HCT116 (cell line): ENCODE data around the gene ACYP2. TPM values are rescaled to one million over a fixed set of nuclear protein-coding genes. Genes with fewer than 3 reads are reported as not detected.

Experiments used
- ATAC-seq: fragments of 200-7000 bp; cut with Tn5 transposase; 2 replicates; pipeline ENCODE4 v1.9.1; 2020; ENCODE audit warnings: mild to moderate bottlenecking, moderate library complexity
- BruUV-seq: library from RNA; stranded (reverse); fragments of 400-500 nt; replicated peaks from 2 replicates; lab custom pipeline; 2021; lab: Mats Ljungman, UMichigan
- CTCF ChIA-PET: fragments of 300-600 bp; sonication (Branson Sonifier 250); formaldehyde crosslinking; loops from one replicate; lab custom pipeline; 2021; ENCODE audit warnings: antibody characterized with exemption; lab: Charles Lee
- POLR2A ChIA-PET: fragments of 300-600, 350-600 bp; sonication (Branson Sonifier 250); formaldehyde crosslinking; loops from one replicate; lab custom pipeline; 2021; ENCODE audit warnings: antibody characterized with exemption; lab: Charles Lee
- RAD21 ChIA-PET, 2 experiments: fragments of 300-600 bp; sonication (Branson Sonifier 250); formaldehyde crosslinking; loops; one replicate each; lab custom pipeline; 2023; ENCODE audit warnings: low total read pairs in 2 of 2; ENCODE audit not compliant: uncharacterized antibody in 2 of 2, unreplicated experiment in 2 of 2, low non-redundant PET in 1 of 2; lab: Charles Lee
- DNase-seq: peaks from one replicate; pipeline ENCODE4 v3.0.0-alpha.2; 2010; ENCODE audit warnings: low read depth, low spot score
- H2AFZ ChIP-seq: fragments of 200-600 bp; shearing (Covaris generic), sonication (generic); 2 replicates; pipeline ENCODE4 v1.6.1; 2017; ENCODE audit warnings: low read depth, mixed run types, mixed read lengths, antibody characterized with exemption, low read length; ENCODE audit not compliant: poor library complexity, severe bottlenecking
- H3K27ac ChIP-seq: 2 replicates; pipeline ENCODE4 v1.5.1; 2012; ENCODE audit warnings: low read depth, low read length
- H3K27me3 ChIP-seq: fragments of 200-600 bp; sonication (generic); 2 replicates; pipeline ENCODE4 v1.6.1; 2016; ENCODE audit warnings: mixed run types, low read length, mixed read lengths; ENCODE audit not compliant: insufficient read depth
- H3K36me3 ChIP-seq, 2 experiments: fragments of 200-500 bp in 1 of 2; fragments of 200-600 bp in 1 of 2; sonication (Bioruptor generic) in 1 of 2; sonication (generic) in 1 of 2; 2 replicates each; pipeline versions ENCODE4 v1.5.1 to v1.6.1; 2014 to 2016; ENCODE audit warnings: low read length in 2 of 2, inconsistent platforms in 1 of 2, mixed read lengths in 1 of 2, mixed run types in 1 of 2; ENCODE audit not compliant: insufficient read depth in 2 of 2, control insufficient read depth in 1 of 2
- H3K4me1 ChIP-seq, 2 experiments: fragments of 200-600 bp in 1 of 2; sonication (generic) in 1 of 2; 2 replicates each; pipeline versions ENCODE4 v1.5.1 to v1.6.1; 2012 to 2017; ENCODE audit warnings: low read length in 2 of 2, inconsistent platforms in 1 of 2, mild to moderate bottlenecking in 1 of 2, mixed read lengths in 1 of 2, mixed run types in 1 of 2, moderate library complexity in 1 of 2; ENCODE audit not compliant: insufficient read depth in 2 of 2, control insufficient read depth in 1 of 2
- H3K4me2 ChIP-seq: fragments of 200-600 bp; sonication (generic); 2 replicates; pipeline ENCODE4 v1.6.1; 2017; ENCODE audit warnings: mixed run types, low read length, mixed read lengths
- H3K4me3 ChIP-seq, 2 experiments: fragments of 200-600 bp in 1 of 2; sonication (generic) in 1 of 2; replicated peaks in 1 of 2; 2 replicates each; pipeline ENCODE4 v1.5.1; 2011 to 2016; ENCODE audit warnings: low read length in 2 of 2, control low read depth in 1 of 2, low read depth in 1 of 2, mild to moderate bottlenecking in 1 of 2, mixed read lengths in 1 of 2, mixed run types in 1 of 2
- H3K79me2 ChIP-seq: fragments of 200-600 bp; sonication (generic); 2 replicates; pipeline ENCODE4 v1.6.1; 2017; ENCODE audit warnings: mild to moderate bottlenecking, mixed run types, low read length, moderate library complexity, mixed read lengths; ENCODE audit not compliant: insufficient read depth
- H3K9ac ChIP-seq: fragments of 200-600 bp; sonication (generic); 2 replicates; pipeline ENCODE4 v1.6.1; 2016; ENCODE audit warnings: low read length, mixed read lengths
- H3K9me2 ChIP-seq: fragments of 200-600 bp; sonication (generic), shearing (Covaris generic); 2 replicates; pipeline ENCODE4 v1.6.1; 2017; ENCODE audit warnings: mixed run types, mild to moderate bottlenecking, moderate library complexity; ENCODE audit not compliant: insufficient read depth
- H3K9me3 ChIP-seq, 2 experiments: fragments of 200-500 bp in 1 of 2; fragments of 200-600 bp in 1 of 2; sonication (Bioruptor generic) in 1 of 2; sonication (generic) in 1 of 2; 2 replicates each; pipeline ENCODE4 v1.6.1; 2014 to 2017; ENCODE audit warnings: low read length in 2 of 2, mixed read lengths in 2 of 2, inconsistent platforms in 1 of 2, low read depth in 1 of 2, mild to moderate bottlenecking in 1 of 2, mixed run types in 1 of 2, moderate library complexity in 1 of 2; ENCODE audit not compliant: control insufficient read depth in 1 of 2, insufficient read depth in 1 of 2
- H4K20me1 ChIP-seq: fragments of 200-600 bp; sonication (generic), shearing (Covaris generic); 2 replicates; pipeline ENCODE4 v1.6.1; 2017; ENCODE audit warnings: mixed run types, mild to moderate bottlenecking, moderate library complexity; ENCODE audit not compliant: insufficient read depth
- ATF3 ChIP-seq: IDR thresholded peaks from 2 replicates; pipeline ENCODE4 v1.6.1; 2012
- CEBPB ChIP-seq: IDR thresholded peaks from 2 replicates; pipeline ENCODE4 v1.6.1; 2012; ENCODE audit warnings: low read depth
- EGR1 ChIP-seq: IDR thresholded peaks from 2 replicates; pipeline ENCODE4 v1.6.1; 2012; ENCODE audit warnings: low read depth
- ELF1 ChIP-seq: IDR thresholded peaks from 2 replicates; pipeline ENCODE4 v1.6.1; 2012; ENCODE audit warnings: low read depth, borderline replicate concordance
- EZH2 ChIP-seq: fragments of 200-600 bp; sonication (generic); IDR thresholded peaks from 2 replicates; pipeline ENCODE4 v1.6.1; 2017; ENCODE audit warnings: antibody characterized with exemption, mixed run types
- EZH2phosphoT487 ChIP-seq: fragments of 200-600 bp; IDR thresholded peaks from 2 replicates; pipeline ENCODE4 v1.6.1; 2018; ENCODE audit warnings: antibody characterized with exemption, borderline replicate concordance
- FOSL1 ChIP-seq: IDR thresholded peaks from 2 replicates; pipeline ENCODE4 v1.6.1; 2012; ENCODE audit warnings: low read depth
- POLR2A ChIP-seq: IDR thresholded peaks from 2 replicates; pipeline ENCODE4 v1.7.0; 2011; ENCODE audit warnings: borderline replicate concordance; ENCODE audit not compliant: insufficient read depth, insufficient read length; ENCODE audit errors: extremely low read depth
- POLR2AphosphoS5 ChIP-seq: IDR thresholded peaks from 2 replicates; pipeline ENCODE4 v1.6.1; 2011; ENCODE audit warnings: mild to moderate bottlenecking, low read depth, low read length, moderate library complexity
- RAD21 ChIP-seq: IDR thresholded peaks from 2 replicates; pipeline ENCODE4 v1.6.1; 2012; ENCODE audit warnings: low read depth, mild to moderate bottlenecking
- REST ChIP-seq: IDR thresholded peaks from 2 replicates; pipeline ENCODE4 v1.6.1; 2012; ENCODE audit warnings: low read depth
- SIN3A ChIP-seq: IDR thresholded peaks from 2 replicates; pipeline ENCODE4 v1.6.1; 2012; ENCODE audit warnings: low read depth
- SP1 ChIP-seq: IDR thresholded peaks from 2 replicates; pipeline ENCODE4 v1.6.1; 2012; ENCODE audit warnings: low read depth
- SRF ChIP-seq: IDR thresholded peaks from 2 replicates; pipeline ENCODE4 v1.6.1; 2012; ENCODE audit warnings: low read depth
- TCF7L2 ChIP-seq: IDR thresholded peaks from 2 replicates; pipeline ENCODE4 v1.7.0; 2011; ENCODE audit warnings: borderline replicate concordance, inconsistent platforms; ENCODE audit not compliant: insufficient read depth, insufficient read length; ENCODE audit errors: extremely low read depth
- ZBTB33 ChIP-seq: IDR thresholded peaks from 2 replicates; pipeline ENCODE4 v1.6.1; 2011; ENCODE audit warnings: mild to moderate bottlenecking, low read length, moderate library complexity; ENCODE audit not compliant: insufficient replicate concordance; ENCODE audit errors: extremely low read depth
- ZNF274 ChIP-seq: fragments of 200-500 bp; sonication (Bioruptor generic); IDR thresholded peaks from 2 replicates; pipeline ENCODE4 v1.6.1; 2014; ENCODE audit warnings: mild to moderate bottlenecking, low read depth, low read length, inconsistent platforms
- intact Hi-C: fragments of 100-400 bp; cut with micrococcal nuclease; formaldehyde crosslinking; loops from 2 replicates; pipeline ENCODE4 v1.10.0; 2022
- total RNA-seq: library from RNA; stranded (reverse); gene quantifications from one replicate; pipeline ENCODE4 v1.2.1, GENCODE V29; 2021; ENCODE audit not compliant: unreplicated experiment
- TF ChIP-seq, protein P1 (sequence below): IDR thresholded peaks from 2 replicates; pipeline ENCODE4 v1.6.1; 2012

ACYP2 gene
- total RNA-seq, 1 experiment from 2014 or later, result 9.4 TPM

DNA sequence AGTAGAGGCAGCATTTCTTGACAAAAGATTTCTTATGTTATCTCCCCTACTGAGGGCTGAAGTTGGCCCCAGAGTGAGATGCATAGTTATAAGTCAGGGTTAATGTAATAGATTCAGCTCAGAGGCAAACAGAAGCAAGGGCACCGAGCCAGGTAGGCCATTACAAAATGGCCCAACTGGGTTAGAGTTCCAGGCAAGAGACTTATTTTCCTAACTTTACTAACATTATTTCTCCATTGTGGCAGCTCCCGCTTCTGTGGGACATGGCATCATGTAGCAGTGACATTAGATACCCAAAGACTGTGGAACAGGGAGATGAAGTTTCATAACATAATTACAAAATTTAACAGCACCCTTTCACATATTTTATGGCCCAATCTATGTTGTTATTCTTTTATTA, 113.5 kb downstream of the ACYP2 start:
- TF ChIP-seq POLR2A (no peak), RAD21 (no peak), REST (no peak), EGR1 (no peak), POLR2AphosphoS5 (no peak), ATF3 (no peak), EZH2 (no peak), SRF (no peak), SIN3A (no peak), EZH2phosphoT487 (no peak), ELF1 (no peak), FOSL1 (no peak), SP1 (no peak), ZNF274 (no peak), ZBTB33 (no peak), CEBPB (no peak), TCF7L2 (no peak)
- TF ChIP-seq, protein P1, sequence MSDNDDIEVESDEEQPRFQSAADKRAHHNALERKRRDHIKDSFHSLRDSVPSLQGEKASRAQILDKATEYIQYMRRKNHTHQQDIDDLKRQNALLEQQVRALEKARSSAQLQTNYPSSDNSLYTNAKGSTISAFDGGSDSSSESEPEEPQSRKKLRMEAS, result no peak
- Histone ChIP-seq H3K27me3 (no peaks in the 10 kb centered on the region), H3K4me2 (no peak overlapping the region), H3K4me3 (no peak overlapping the region), H3K27ac (no peak overlapping the region), H3K9ac (no peak overlapping the region), H4K20me1 (no peaks in the 10 kb centered on the region), H3K79me2 (no peaks in the 10 kb centered on the region), H3K9me3 (no peaks in the 10 kb centered on the region), H3K36me3 (no peaks in the 10 kb centered on the region), H2AFZ (no peak overlapping the region), H3K4me1 (no peaks in the 10 kb centered on the region), H3K9me2 (no peaks in the 10 kb centered on the region)
- POLR2A ChIA-PET, result no interaction called here
- BruUV-seq, result no TSS peak
- ATAC-seq, result no peak
- CTCF ChIA-PET, result no interaction called here
- RAD21 ChIA-PET, result no interaction called here
- intact Hi-C loops, result no loop called here
- DNase-seq, result no peak
